Nephron (organoid): ENCODE data around the gene CFAP100.

ENCODE experiments used
- H3K27ac Mint-ChIP-seq, 3 experiments: 2 replicates each; pipeline ENCODE4 v1.8.0; 2020; ENCODE audit warnings: mixed read lengths in 3 of 3, mild to moderate bottlenecking in 2 of 3, moderate library complexity in 1 of 3
- H3K27me3 Mint-ChIP-seq: 2 replicates; pipeline ENCODE4 v1.8.0; 2021; ENCODE audit warnings: low read depth, mild to moderate bottlenecking, moderate library complexity, mixed read lengths
- H3K36me3 Mint-ChIP-seq: 2 replicates; pipeline ENCODE4 v1.8.0; 2020; ENCODE audit warnings: low read depth, mixed read lengths
- H3K4me1 Mint-ChIP-seq: 2 replicates; pipeline ENCODE4 v1.8.0; 2020; ENCODE audit warnings: mixed read lengths
- H3K4me3 Mint-ChIP-seq, 3 experiments: 2 replicates each; pipeline ENCODE4 v1.8.0; 2020; ENCODE audit warnings: mild to moderate bottlenecking in 3 of 3, mixed read lengths in 3 of 3, moderate library complexity in 2 of 3
- H3K9me3 Mint-ChIP-seq: 2 replicates; pipeline ENCODE4 v1.8.0; 2020; ENCODE audit warnings: mixed read lengths
- CTCF ChIP-seq, 3 experiments: fragments of 200-600 bp; sonication (generic); IDR thresholded peaks; one replicate each; pipeline ENCODE4 v1.5.0; 2021; ENCODE audit warnings: antibody characterized with exemption in 3 of 3; ENCODE audit not compliant: unreplicated experiment in 3 of 3

CFAP100 gene

GRCh38 chr3:126469479-126469878, 74.8 kb downstream of the CFAP100 start:
- Mint-ChIP-seq H3K4me1 (peaks cover 27% of the 10 kb centered on the region), H3K4me3 (no peak overlapping the region), H3K27me3 (no peaks in the 10 kb centered on the region), H3K9me3 (no peaks in the 10 kb centered on the region), H3K27ac (no peak overlapping the region), H3K36me3 (peaks cover 72% of the 10 kb centered on the region)
- TF ChIP-seq CTCF (IDR thresholded peaks at IDR 0.05; ENCODE audit: unreplicated experiment in 3 of 3), result no peak

GRCh38 chr3:126472277-126473006, 77.7 kb downstream of the CFAP100 start:
- Mint-ChIP-seq H3K4me1 (peaks cover 33% of the 10 kb centered on the region), H3K4me3 (peak overlapping the region; percentile 90 to 98 (median 96)), H3K27me3 (no peaks in the 10 kb centered on the region), H3K9me3 (no peaks in the 10 kb centered on the region), H3K36me3 (peaks cover 51% of the 10 kb centered on the region), H3K27ac (peak overlapping the region; percentile 2 to 76 (median 53))
- no peak for TF ChIP-seq CTCF (IDR thresholded peaks at IDR 0.05; ENCODE audit: unreplicated experiment in 3 of 3)

- Mint-ChIP-seq H3K4me1 (peaks cover 33% of the 10 kb centered on the region), H3K36me3 (peaks cover 43% of the 10 kb centered on the region), H3K4me3 (peak overlapping the region; percentile 90 to 98 (median 96)), H3K27ac (peak overlapping the region; percentile 2 to 95 (median 77)), H3K9me3 (no peaks in the 10 kb centered on the region), H3K27me3 (no peaks in the 10 kb centered on the region)
- no peak for TF ChIP-seq CTCF (IDR thresholded peaks at IDR 0.05; ENCODE audit: unreplicated experiment in 3 of 3)
Measured at GRCh38 chr3:126473292-126474168, 78.8 kb downstream of the CFAP100 start.

- peaks cover 31% of the 10 kb centered on the region for H3K36me3 Mint-ChIP-seq
- H3K4me1 Mint-ChIP-seq, result peaks cover 33% of the 10 kb centered on the region
- no peaks in the 10 kb centered on the region for H3K9me3 Mint-ChIP-seq
- H3K27ac Mint-ChIP-seq, result peak overlapping the region; percentile 76 to 95 (median 94)
- no peak for TF ChIP-seq CTCF (IDR thresholded peaks at IDR 0.05; ENCODE audit: unreplicated experiment in 3 of 3)
- H3K27me3 Mint-ChIP-seq, result no peaks in the 10 kb centered on the region
- H3K4me3 Mint-ChIP-seq, result peak overlapping the region; percentile 90 to 98 (median 96)
Measured at GRCh38 chr3:126474498-126475412, 80.0 kb downstream of the CFAP100 start.

GRCh38 chr3:126475413-126476114, 80.9 kb downstream of the CFAP100 start, which contains the start of gene ZXDC:
TSS of gene ZXDC (minus strand) at chr3:126475891. CDS start at chr3:126475865, 26 bp downstream.
- peak in 2 of 3 experiments; percentile 14 to 29 for TF ChIP-seq CTCF (IDR thresholded peaks at IDR 0.05; ENCODE audit: unreplicated experiment in 3 of 3)
- H3K4me3 Mint-ChIP-seq, result peak within 1 kb of the TSS; percentile 90 to 98 (median 96)
- H3K4me1 Mint-ChIP-seq, result peaks cover 33% of the 10 kb centered on the region
- peaks cover 23% of the 10 kb centered on the region for H3K36me3 Mint-ChIP-seq
- no peaks in the 10 kb centered on the region for H3K9me3 Mint-ChIP-seq
- H3K27ac Mint-ChIP-seq, result peak within 1 kb of the TSS; percentile 76 to 97 (median 95)
- H3K27me3 Mint-ChIP-seq, result no peaks in the 10 kb centered on the region
